Loucy (cell line): ENCODE results near the gene OLFM1.

Experiments used
- H2AFZ ChIP-seq: fragments of 200-600 bp; sonication (generic); 2 replicates; pipeline ENCODE4 v1.6.0; 2016; ENCODE audit warnings: antibody characterized with exemption, mild to moderate bottlenecking, low read length, moderate library complexity
- H3F3A ChIP-seq: fragments of 200-600 bp; 2 replicates; pipeline ENCODE4 v1.6.0; 2016; ENCODE audit warnings: antibody characterized with exemption, low read depth, mild to moderate bottlenecking
- H3K27me3 ChIP-seq: fragments of 200-600 bp; sonication (generic); 2 replicates; pipeline ENCODE4 v1.6.1; 2014; ENCODE audit warnings: low read length, mild to moderate bottlenecking; ENCODE audit not compliant: insufficient read depth, poor library complexity, severe bottlenecking
- H3K36me3 ChIP-seq: fragments of 200-600 bp; sonication (generic); 2 replicates; pipeline ENCODE4 v1.6.1; 2016; ENCODE audit warnings: low read length; ENCODE audit not compliant: insufficient read depth
- H3K4me1 ChIP-seq: fragments of 200-600 bp; sonication (generic); 2 replicates; pipeline ENCODE4 v1.5.1; 2014; ENCODE audit warnings: low read length, mild to moderate bottlenecking; ENCODE audit not compliant: insufficient read depth, poor library complexity, severe bottlenecking
- H3K4me2 ChIP-seq: fragments of 200-600 bp; sonication (generic); 2 replicates; pipeline ENCODE4 v1.6.0; 2014; ENCODE audit warnings: antibody characterized with exemption, low read length, low read depth, mild to moderate bottlenecking; ENCODE audit not compliant: poor library complexity, severe bottlenecking
- H3K4me3 ChIP-seq: fragments of 200-600 bp; sonication (generic); 2 replicates; pipeline ENCODE4 v1.5.1; 2014; ENCODE audit warnings: low read length, mild to moderate bottlenecking, mixed read lengths; ENCODE audit not compliant: poor library complexity, severe bottlenecking
- H3K79me2 ChIP-seq: fragments of 200-600 bp; sonication (generic); 2 replicates; pipeline ENCODE4 v1.6.1; 2014; ENCODE audit warnings: low read length; ENCODE audit not compliant: insufficient read depth
- H3K9ac ChIP-seq: fragments of 200-600 bp; sonication (generic); 2 replicates; pipeline ENCODE4 v1.6.0; 2014; ENCODE audit warnings: mild to moderate bottlenecking, low read depth, low read length, moderate library complexity; ENCODE audit not compliant: poor library complexity, severe bottlenecking
- H3K9me2 ChIP-seq: fragments of 200-600 bp; sonication (generic); replicated peaks from 2 replicates; pipeline ENCODE4 v1.6.1; 2016; ENCODE audit warnings: low read depth, low read length, mixed read lengths
- H3K9me3 ChIP-seq: fragments of 200-600 bp; sonication (generic); 2 replicates; pipeline ENCODE4 v1.6.1; 2014; ENCODE audit warnings: mild to moderate bottlenecking, antibody characterized with exemption, low read length, low read depth; ENCODE audit not compliant: insufficient read depth
- H4K20me1 ChIP-seq: fragments of 200-600 bp; sonication (generic); 2 replicates; pipeline ENCODE4 v1.6.0; 2014; ENCODE audit warnings: antibody characterized with exemption, low read length, mild to moderate bottlenecking; ENCODE audit not compliant: insufficient read depth, poor library complexity, severe bottlenecking
- CTCF ChIP-seq: fragments of 200-600 bp; sonication (generic); conservative IDR thresholded peaks from 2 replicates; pipeline ENCODE4 v1.5.1; 2014; ENCODE audit warnings: mild to moderate bottlenecking, antibody characterized with exemption, low read length
- EZH2phosphoT487 ChIP-seq: fragments of 200-600 bp; IDR thresholded peaks from 2 replicates; pipeline ENCODE4 v1.6.1; 2018; ENCODE audit warnings: antibody characterized with exemption, mild to moderate bottlenecking, moderate library complexity, borderline replicate concordance

The OLFM1 gene

GRCh38 chr9:135056541-135056940 is 30.9 kb upstream of the OLFM1 start:
- Histone ChIP-seq H3K79me2 (no peaks in the 10 kb centered on the region), H3K9me3 (peaks cover 9% of the 10 kb centered on the region; the same call in 1 of the 2 replicates), H3K9ac (no peak overlapping the region), H3K4me3 (no peak overlapping the region), H3F3A (no peaks in the 10 kb centered on the region), H2AFZ (no peak overlapping the region), H4K20me1 (no peaks in the 10 kb centered on the region), H3K36me3 (no peaks in the 10 kb centered on the region), H3K27me3 (no peaks in the 10 kb centered on the region), H3K4me1 (no peaks in the 10 kb centered on the region), H3K9me2 (no peaks in the 10 kb centered on the region), H3K4me2 (no peak overlapping the region)
- TF ChIP-seq EZH2phosphoT487 (no peak), CTCF (no peak)

- no peaks in the 10 kb centered on the region for H3F3A ChIP-seq
These were observed 26.9 kb upstream of the OLFM1 start for GRCh38 chr9:135060461-135061116.

GRCh38 chr9:135061441-135061840 is 26.0 kb upstream of the OLFM1 start:
- Histone ChIP-seq H3K9me2 (no peaks in the 10 kb centered on the region), H3F3A (no peaks in the 10 kb centered on the region), H3K79me2 (no peaks in the 10 kb centered on the region), H4K20me1 (no peaks in the 10 kb centered on the region), H3K36me3 (no peaks in the 10 kb centered on the region), H3K9me3 (peaks cover 4% of the 10 kb centered on the region; the same call in 1 of the 2 replicates), H2AFZ (no peak overlapping the region), H3K4me2 (no peak overlapping the region), H3K9ac (no peak overlapping the region), H3K27me3 (no peaks in the 10 kb centered on the region), H3K4me3 (no peak overlapping the region), H3K4me1 (no peaks in the 10 kb centered on the region)
- TF ChIP-seq CTCF, result no peak
- no peak for TF ChIP-seq EZH2phosphoT487

More at GRCh38 chr9:135060461-135061116, 26.9 kb upstream of the OLFM1 start:
- peaks cover 4% of the 10 kb centered on the region; the same call in 1 of the 2 replicates for H3K9me3 ChIP-seq
- no peaks in the 10 kb centered on the region for H3K27me3 ChIP-seq
- H3K4me2 ChIP-seq, result no peak overlapping the region
- H2AFZ ChIP-seq, result no peak overlapping the region
- no peaks in the 10 kb centered on the region for H3K36me3 ChIP-seq
- H3K4me3 ChIP-seq, result no peak overlapping the region
- no peaks in the 10 kb centered on the region for H4K20me1 ChIP-seq
- no peaks in the 10 kb centered on the region for H3K4me1 ChIP-seq
- H3K9me2 ChIP-seq, result no peaks in the 10 kb centered on the region
- TF ChIP-seq CTCF (no peak), EZH2phosphoT487 (no peak)
- H3K79me2 ChIP-seq, result no peaks in the 10 kb centered on the region
- H3K9ac ChIP-seq, result no peak overlapping the region
